Raji (cell line): ENCODE results near the gene SECISBP2.

Source experiments
- POLR2A ChIP-seq: IDR thresholded peaks from 2 replicates; pipeline ENCODE4 v1.6.1; 2011; ENCODE audit warnings: low read depth, low read length, control low read depth; ENCODE audit not compliant: insufficient read depth

SECISBP2 gene

GRCh38 chr9:89354471-89354870, 36.2 kb downstream of the SECISBP2 start:
- TF ChIP-seq POLR2A = no peak

- no peak for TF ChIP-seq POLR2A
Measured at GRCh38 chr9:89356782-89357181, 38.5 kb downstream of the SECISBP2 start.

- TF ChIP-seq POLR2A = no peak
Measured at GRCh38 chr9:89357331-89358197, 39.3 kb downstream of the SECISBP2 start.

GRCh38 chr9:89358376-89358916, 40.1 kb downstream of the SECISBP2 start:
- TF ChIP-seq POLR2A = no peak

- no peak for TF ChIP-seq POLR2A
Measured at GRCh38 chr9:89358985-89359384, 40.7 kb downstream of the SECISBP2 start.

- no peak for TF ChIP-seq POLR2A
Measured at GRCh38 chr9:89359751-89360261, 41.5 kb downstream of the SECISBP2 start.

- no peak for TF ChIP-seq POLR2A
Measured at GRCh38 chr9:89360465-89360864, 42.2 kb downstream of the SECISBP2 start.

GRCh38 chr9:89361031-89361430, 42.7 kb downstream of the SECISBP2 start:
- TF ChIP-seq POLR2A = no peak

GRCh38 chr9:89361816-89362646, 43.7 kb downstream of the SECISBP2 start:
- TF ChIP-seq POLR2A = no peak

GRCh38 chr9:89362647-89363310, 44.5 kb downstream of the SECISBP2 start:
- TF ChIP-seq POLR2A = no peak

- TF ChIP-seq POLR2A = no peak
Measured at GRCh38 chr9:89363311-89363670, 45.0 kb downstream of the SECISBP2 start.

GRCh38 chr9:89363921-89364665, 45.8 kb downstream of the SECISBP2 start:
- TF ChIP-seq POLR2A = no peak

GRCh38 chr9:89364666-89365531, 46.6 kb downstream of the SECISBP2 start:
- TF ChIP-seq POLR2A = no peak
